Lower lobe of right lung (tissue), 2 donors: ENCODE results near the gene TEX36. TPM values are rescaled to one million over a fixed set of nuclear protein-coding genes. Genes with fewer than 3 reads are reported as not detected.

Experiments used
- ATAC-seq, 2 donors: fragments of 200-7000 bp; cut with Tn5 transposase; one replicate each; pipeline ENCODE4 v1.9.1; 2020 to 2022; ENCODE audit warnings: mild to moderate bottlenecking in 2 of 2, moderate library complexity in 2 of 2
- DNase-seq: peaks from one replicate; pipeline ENCODE4 v3.0.0-alpha.2; 2020
- H3K27ac ChIP-seq: fragments of 200-600 bp; one replicate; pipeline ENCODE4 v1.8.0; 2022
- H3K27me3 ChIP-seq: fragments of 200-600 bp; one replicate; pipeline ENCODE4 v1.8.0; 2022; ENCODE audit warnings: low read depth
- H3K36me3 ChIP-seq: fragments of 200-600 bp; one replicate; pipeline ENCODE4 v1.8.0; 2022; ENCODE audit warnings: mild to moderate bottlenecking
- H3K4me1 ChIP-seq: fragments of 200-600 bp; one replicate; pipeline ENCODE4 v1.8.0; 2022
- H3K4me3 ChIP-seq: fragments of 200-600 bp; one replicate; pipeline ENCODE4 v1.8.0; 2022; ENCODE audit warnings: mild to moderate bottlenecking
- H3K9me3 ChIP-seq: fragments of 200-600 bp; one replicate; pipeline ENCODE4 v1.8.0; 2022
- intact Hi-C: fragments of 100-400 bp; cut with DNase I; formaldehyde crosslinking; loops from one replicate; pipeline ENCODE4 v1.11.0; 2022
- long read RNA-seq: library from polyadenylated mRNA; unstranded; transcript quantifications from one replicate; pipeline ENCODE4 v2.0.0, GENCODE V29; 2021
- total RNA-seq: library from RNA; stranded (reverse); fragmentation: NEBNext Ultra II Directional; extraction: Animal tissue kit (Norgen Biotek cat#: 25700); gene quantifications from one replicate; pipeline ENCODE4 v1.2.1, GENCODE V29; 2021
- TF ChIP-seq, protein P1 (sequence below): fragments of 200-600 bp; IDR thresholded peaks from one replicate; pipeline ENCODE4 v1.8.0; 2022; ENCODE audit warnings: antibody characterized with exemption, mild to moderate bottlenecking
- donor health status: DM: no; HTN: yes; CAD: no; lungs with severe emphysema.

Gene TEX36, protein sequence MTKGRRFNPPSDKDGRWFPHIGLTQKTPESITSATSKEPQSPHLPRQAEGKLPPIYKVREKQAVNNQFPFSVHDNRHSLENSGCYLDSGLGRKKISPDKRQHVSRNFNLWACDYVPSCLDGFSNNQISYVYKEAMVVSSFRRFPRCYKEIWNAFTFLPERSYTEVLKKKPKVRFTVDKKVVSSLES
- not detected for total RNA-seq
- long read RNA-seq = 0 reads

DNA sequence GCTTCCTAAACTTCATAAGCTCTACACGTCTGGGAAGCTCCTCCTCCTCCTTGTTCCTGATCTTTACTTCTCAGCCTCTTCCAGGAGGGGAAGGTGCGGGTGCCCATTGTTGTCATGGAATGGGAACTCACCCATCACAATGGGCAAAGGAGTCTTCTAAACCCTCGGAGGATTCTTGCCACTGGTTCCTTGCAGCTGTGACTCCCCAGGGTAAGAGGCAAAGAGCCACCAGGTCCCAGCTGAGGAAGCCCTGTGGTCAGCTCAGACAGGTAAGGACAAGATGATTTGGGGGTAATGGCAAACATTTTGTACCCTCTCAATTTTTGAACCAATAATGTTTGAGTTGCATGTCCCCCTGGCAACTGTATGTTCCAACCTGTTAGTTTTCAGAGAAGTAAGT, at the start of gene TEX36:
Gene TEX36, minus strand, starts transcription at position 101 of the 400 bp plus-strand sequence. CDS start 174 bp downstream, outside the sequence.
- intact Hi-C loops = no loop called here
- TF ChIP-seq, protein P1, sequence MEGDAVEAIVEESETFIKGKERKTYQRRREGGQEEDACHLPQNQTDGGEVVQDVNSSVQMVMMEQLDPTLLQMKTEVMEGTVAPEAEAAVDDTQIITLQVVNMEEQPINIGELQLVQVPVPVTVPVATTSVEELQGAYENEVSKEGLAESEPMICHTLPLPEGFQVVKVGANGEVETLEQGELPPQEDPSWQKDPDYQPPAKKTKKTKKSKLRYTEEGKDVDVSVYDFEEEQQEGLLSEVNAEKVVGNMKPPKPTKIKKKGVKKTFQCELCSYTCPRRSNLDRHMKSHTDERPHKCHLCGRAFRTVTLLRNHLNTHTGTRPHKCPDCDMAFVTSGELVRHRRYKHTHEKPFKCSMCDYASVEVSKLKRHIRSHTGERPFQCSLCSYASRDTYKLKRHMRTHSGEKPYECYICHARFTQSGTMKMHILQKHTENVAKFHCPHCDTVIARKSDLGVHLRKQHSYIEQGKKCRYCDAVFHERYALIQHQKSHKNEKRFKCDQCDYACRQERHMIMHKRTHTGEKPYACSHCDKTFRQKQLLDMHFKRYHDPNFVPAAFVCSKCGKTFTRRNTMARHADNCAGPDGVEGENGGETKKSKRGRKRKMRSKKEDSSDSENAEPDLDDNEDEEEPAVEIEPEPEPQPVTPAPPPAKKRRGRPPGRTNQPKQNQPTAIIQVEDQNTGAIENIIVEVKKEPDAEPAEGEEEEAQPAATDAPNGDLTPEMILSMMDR = no peak

DNA sequence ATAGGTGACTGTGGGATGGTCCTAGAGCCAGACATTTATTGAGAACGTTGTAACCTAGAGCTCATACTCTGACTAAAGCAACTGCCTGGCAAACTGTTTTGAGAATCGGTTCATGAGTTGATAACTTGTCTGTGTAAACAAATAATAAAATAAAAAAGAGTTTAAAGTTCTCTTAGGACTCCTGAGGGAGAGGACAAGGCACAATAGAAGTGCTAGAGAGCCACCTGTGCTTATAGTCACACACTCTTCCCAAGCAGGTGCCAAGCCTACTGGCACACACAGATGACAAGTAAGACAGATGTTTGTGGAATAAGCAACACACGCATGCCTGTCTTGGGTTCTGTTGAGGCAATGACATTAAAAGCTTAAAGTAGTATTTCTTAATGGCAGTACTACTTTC, 44.5 kb upstream of the TEX36 start:
- Histone ChIP-seq H3K9me3 (no peaks in the 10 kb centered on the region), H3K4me1 (peaks cover 5% of the 10 kb centered on the region), H3K4me3 (no peak overlapping the region), H3K36me3 (peaks cover 100% of the 10 kb centered on the region), H3K27me3 (no peaks in the 10 kb centered on the region), H3K27ac (no peak overlapping the region)
- TF ChIP-seq, protein P1 = no peak
- DNase-seq (no peak), ATAC-seq (no peak)
- intact Hi-C loops = no loop called here

More for the DNA sequence above, at the start of gene TEX36:
- H3K27me3 ChIP-seq = no peaks in the 10 kb centered on the region
- H3K36me3 ChIP-seq = no peaks in the 10 kb centered on the region
- ATAC-seq (no peak), DNase-seq (no peak)
- H3K9me3 ChIP-seq = peaks cover under 1% of the 10 kb centered on the region
- no peaks in the 10 kb centered on the region for H3K4me1 ChIP-seq
- H3K27ac ChIP-seq = no peak within 1 kb of the TSS
- no peak within 1 kb of the TSS for H3K4me3 ChIP-seq

DNA sequence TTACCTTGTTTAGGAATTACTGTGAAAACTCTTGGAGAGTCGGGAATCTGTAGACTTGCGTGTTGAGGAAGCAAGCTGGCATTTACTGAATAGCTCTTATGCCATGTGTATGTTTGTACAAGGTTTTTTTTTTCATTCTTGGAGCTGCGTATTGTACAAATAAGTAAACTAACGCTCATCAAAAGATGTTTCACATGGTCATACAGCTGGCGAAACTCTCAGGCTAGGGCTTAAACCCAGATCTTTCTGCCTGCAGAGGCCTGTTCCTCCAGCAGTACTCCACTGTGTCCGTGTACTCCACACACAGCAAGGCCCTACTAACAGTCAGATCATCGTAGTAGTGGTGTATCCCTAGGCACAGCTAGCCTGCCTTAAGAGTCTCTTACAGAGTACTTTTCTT, 44.0 kb upstream of the TEX36 start:
- TF ChIP-seq, protein P1 = no peak
- no peak overlapping the region for H3K27ac ChIP-seq
- DNase-seq = no peak
- H3K9me3 ChIP-seq = no peaks in the 10 kb centered on the region
- no peak overlapping the region for H3K4me3 ChIP-seq
- peak in 1 of 2 donors; percentile 9 for ATAC-seq
- H3K36me3 ChIP-seq = peaks cover 100% of the 10 kb centered on the region
- no peaks in the 10 kb centered on the region for H3K27me3 ChIP-seq
- H3K4me1 ChIP-seq = peaks cover 5% of the 10 kb centered on the region
- intact Hi-C loops = no loop called here

DNA sequence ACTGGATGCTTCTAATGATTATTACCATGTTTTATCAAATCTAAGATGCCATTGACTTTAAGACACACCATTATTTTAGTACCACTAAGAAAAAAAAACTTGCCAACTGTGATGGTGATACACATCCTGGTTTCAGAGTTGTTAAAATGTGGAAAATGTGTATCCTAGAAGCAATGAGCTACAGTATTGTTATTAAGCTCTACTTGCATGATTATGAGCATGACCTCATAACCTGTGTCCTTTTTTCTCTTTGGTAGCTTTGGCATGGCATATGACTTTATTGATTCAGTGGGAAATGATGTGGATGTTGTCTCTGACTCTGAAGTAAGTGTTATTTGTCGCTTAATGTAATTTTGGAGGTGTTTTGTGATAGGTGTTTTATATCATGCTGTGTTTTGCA, 39.8 kb upstream of the TEX36 start:
- no peak for ATAC-seq
- Histone ChIP-seq H3K36me3 (peaks cover 68% of the 10 kb centered on the region), H3K9me3 (no peaks in the 10 kb centered on the region), H3K27me3 (no peaks in the 10 kb centered on the region), H3K4me3 (no peak overlapping the region), H3K27ac (no peak overlapping the region), H3K4me1 (peaks cover 16% of the 10 kb centered on the region)
- TF ChIP-seq, protein P1 = no peak
- intact Hi-C loops = no loop called here
- DNase-seq = no peak

DNA sequence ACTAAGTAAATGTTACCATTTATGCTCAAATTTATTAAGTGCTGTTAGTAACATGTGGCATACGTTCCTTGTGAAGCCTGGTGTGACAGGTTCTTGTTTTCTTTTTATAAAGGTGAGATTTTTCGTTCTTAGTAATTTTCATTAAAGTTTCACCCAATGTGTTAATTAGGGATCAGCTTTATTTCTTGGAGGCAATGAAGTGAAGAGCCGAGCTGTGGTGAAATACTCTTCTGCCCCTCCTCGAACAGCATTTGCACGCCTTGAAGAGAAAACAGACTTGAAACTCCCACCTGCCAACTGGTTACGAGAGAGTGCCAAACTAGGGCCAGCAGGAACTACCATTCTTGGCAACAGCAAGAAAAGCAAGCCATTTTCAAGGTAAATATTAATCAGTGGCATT, 38.1 kb upstream of the TEX36 start:
- intact Hi-C loops = no loop called here
- H3K36me3 ChIP-seq = peaks cover 51% of the 10 kb centered on the region
- peaks cover 16% of the 10 kb centered on the region for H3K4me1 ChIP-seq
- H3K9me3 ChIP-seq = no peaks in the 10 kb centered on the region
- H3K4me3 ChIP-seq = peak overlapping the region; percentile 93
- no peak overlapping the region for H3K27ac ChIP-seq
- ATAC-seq = no peak
- TF ChIP-seq, protein P1 = no peak
- DNase-seq = no peak
- no peaks in the 10 kb centered on the region for H3K27me3 ChIP-seq
